NB4 (cell line): ENCODE data around the gene MYO6.
"Not testable (repeated sequence)": the region's sequence is repeated elsewhere in the genome, so short reads cannot be mapped to it uniquely, and the experiment has no call there.

Experiments used
- DNase-seq: peaks from one replicate; pipeline ENCODE4 v3.0.0; 2010; ENCODE audit warnings: low read depth
- H3K4me3 ChIP-seq: one replicate; pipeline ENCODE4 v1.5.1; 2011; ENCODE audit warnings: mild to moderate bottlenecking, low read depth, low read length, moderate library complexity
- CTCF ChIP-seq: IDR thresholded peaks from one replicate; pipeline ENCODE4 v1.5.1; 2012; ENCODE audit warnings: low read depth, low read length
- MAX ChIP-seq: IDR thresholded peaks from 2 replicates; pipeline ENCODE4 v1.6.1; 2011; ENCODE audit warnings: low read depth, low read length
- MYC ChIP-seq: IDR thresholded peaks from 2 replicates; pipeline ENCODE4 v1.6.1; 2011; ENCODE audit warnings: low read depth, low read length
- POLR2A ChIP-seq: IDR thresholded peaks from 2 replicates; pipeline ENCODE4 v1.6.1; 2011; ENCODE audit warnings: mild to moderate bottlenecking; ENCODE audit not compliant: insufficient read length; ENCODE audit errors: extremely low read depth

Gene MYO6

GRCh38 chr6:75748743-75749538 lies at the start of gene MYO6:
MYO6 (plus strand) TSS chr6:75749239; CDS start chr6:75817548, 68,309 bp downstream.
- TF ChIP-seq POLR2A (no peak), MAX (no peak), MYC (no peak), CTCF (no peak)
- peak; percentile 40 for DNase-seq
- H3K4me3 ChIP-seq = peak within 1 kb of the TSS; percentile 35

- DNase-seq, H3K4me3 ChIP-seq: not testable (repeated sequence)
Observed at GRCh38 chr6:75708334-75708733, 40.7 kb upstream of the MYO6 start.

- DNase-seq = no peak
- TF ChIP-seq CTCF = no peak
- no peak for TF ChIP-seq MAX
- no peak overlapping the region for H3K4me3 ChIP-seq
Observed at GRCh38 chr6:75711173-75711572, 37.9 kb upstream of the MYO6 start.

GRCh38 chr6:75719133-75719532 lies 29.9 kb upstream of the MYO6 start:
- DNase-seq = no peak
- no peak overlapping the region for H3K4me3 ChIP-seq
- TF ChIP-seq CTCF = no peak
- no peak for TF ChIP-seq MAX
- TF ChIP-seq POLR2A = no peak
- no peak for TF ChIP-seq MYC

- no peak overlapping the region for H3K4me3 ChIP-seq
- TF ChIP-seq MAX = no peak
- no peak for DNase-seq
Observed at GRCh38 chr6:75723382-75723781, 25.7 kb upstream of the MYO6 start.

GRCh38 chr6:75727206-75727605 lies 21.8 kb upstream of the MYO6 start:
- no peak for TF ChIP-seq MYC
- no peak for TF ChIP-seq CTCF
- TF ChIP-seq MAX = no peak
- TF ChIP-seq POLR2A = no peak
- DNase-seq = no peak

GRCh38 chr6:75731029-75731428 lies 18.0 kb upstream of the MYO6 start:
- not testable (repeated sequence) for DNase-seq, H3K4me3 ChIP-seq

More at GRCh38 chr6:75727206-75727605, 21.8 kb upstream of the MYO6 start:
- H3K4me3 ChIP-seq = no peak overlapping the region
